ENCODE measurements around the gene ABCD4. TPM values are rescaled to one million over a fixed set of nuclear protein-coding genes. Genes with fewer than 3 reads are reported as not detected.

The ABCD4 gene
- total RNA-seq, 1 experiment from 2014 or later: 45.3 TPM

DNA sequence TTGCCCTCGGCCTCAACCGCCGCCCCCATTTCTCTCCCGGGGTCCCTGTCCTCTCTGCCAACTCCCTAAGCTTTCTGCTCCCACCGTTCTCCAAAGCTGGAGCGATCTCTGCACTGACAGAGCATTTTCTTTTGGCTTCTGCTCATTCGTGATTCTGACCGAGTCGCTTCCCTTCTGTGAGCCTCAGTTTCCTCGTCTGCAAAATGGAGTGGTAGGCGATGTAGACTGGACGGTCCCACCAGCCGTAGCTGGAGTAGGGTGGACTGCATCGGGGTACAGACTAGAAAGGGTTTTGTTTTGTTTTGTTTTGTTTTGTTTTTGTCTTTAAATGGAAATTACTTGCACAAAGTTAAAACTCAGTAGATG lies 61.1 kb downstream of the ABCD4 start:
- Histone ChIP-seq H3K4me1 (ENCODE audit: control insufficient read depth in 1 of 2, insufficient read depth in 2 of 2, low read length in 2 of 2) (no peaks in the 10 kb centered on the region), H3K9me2 (ENCODE audit: insufficient read depth) (no peaks in the 10 kb centered on the region), H3K9ac (ENCODE audit: low read length) (no peak overlapping the region), H2AFZ (ENCODE audit: low read depth, low read length, poor library complexity, severe bottlenecking) (no peak overlapping the region), H3K36me3 (ENCODE audit: control insufficient read depth in 1 of 2, insufficient read depth in 2 of 2, low read length in 2 of 2) (no peaks in the 10 kb centered on the region), H4K20me1 (ENCODE audit: insufficient read depth) (no peaks in the 10 kb centered on the region), H3K4me2 (ENCODE audit: low read length) (no peak overlapping the region), H3K4me3 (replicated peaks in 1 of 2; ENCODE audit: low read depth in 1 of 2, low read length in 2 of 2) (no peak overlapping the region), H3K27ac (ENCODE audit: low read depth, low read length) (no peak overlapping the region), H3K79me2 (ENCODE audit: insufficient read depth, low read length) (no peaks in the 10 kb centered on the region), H3K27me3 (ENCODE audit: insufficient read depth, low read length) (no peaks in the 10 kb centered on the region), H3K9me3 (ENCODE audit: control insufficient read depth in 1 of 2, insufficient read depth in 1 of 2, low read depth in 1 of 2, low read length in 2 of 2) (no peaks in the 10 kb centered on the region)
- ChIA-PET POLR2A (interaction anchor here (0.6 kb wide), 1 partner anchor 10 kb away, joined by 3 read pairs; no protein-coding TSS in a partner anchor), RAD21 (ENCODE audit: low non-redundant PET in 1 of 2, low total read pairs in 2 of 2, uncharacterized antibody in 2 of 2, unreplicated experiment in 2 of 2) (no interaction called here), CTCF (no interaction called here)
- no peak for TF ChIP-seq TCF7L2 (IDR thresholded peaks at IDR 0.05; ENCODE audit: borderline replicate concordance, extremely low read depth, insufficient read depth, insufficient read length)
- no peak for TF ChIP-seq ZNF274 (IDR thresholded peaks at IDR 0.05; ENCODE audit: low read depth, low read length)
- TF ChIP-seq SRF (IDR thresholded peaks at IDR 0.05; ENCODE audit: low read depth): no peak
- no peak for DNase-seq (ENCODE audit: low read depth, low spot score)
- intact Hi-C loops (cut with micrococcal nuclease): no loop called here
- BruUV-seq (replicated peaks): no TSS peak
- no peak for ATAC-seq

GRCh38 chr14:74240794-74241651 lies 61.7 kb downstream of the ABCD4 start:
- Histone ChIP-seq H3K4me1 (ENCODE audit: control insufficient read depth in 1 of 2, insufficient read depth in 2 of 2, low read length in 2 of 2) (no peaks in the 10 kb centered on the region), H3K36me3 (ENCODE audit: control insufficient read depth in 1 of 2, insufficient read depth in 2 of 2, low read length in 2 of 2) (no peaks in the 10 kb centered on the region), H3K79me2 (ENCODE audit: insufficient read depth, low read length) (no peaks in the 10 kb centered on the region), H3K27ac (ENCODE audit: low read depth, low read length) (no peak overlapping the region), H4K20me1 (ENCODE audit: insufficient read depth) (no peaks in the 10 kb centered on the region), H2AFZ (ENCODE audit: low read depth, low read length, poor library complexity, severe bottlenecking) (no peak overlapping the region), H3K4me3 (replicated peaks in 1 of 2; ENCODE audit: low read depth in 1 of 2, low read length in 2 of 2) (no peak overlapping the region), H3K9ac (ENCODE audit: low read length) (no peak overlapping the region), H3K9me3 (ENCODE audit: control insufficient read depth in 1 of 2, insufficient read depth in 1 of 2, low read depth in 1 of 2, low read length in 2 of 2) (no peaks in the 10 kb centered on the region), H3K9me2 (ENCODE audit: insufficient read depth) (no peaks in the 10 kb centered on the region), H3K4me2 (ENCODE audit: low read length) (no peak overlapping the region), H3K27me3 (ENCODE audit: insufficient read depth, low read length) (no peaks in the 10 kb centered on the region)
- TF ChIP-seq, protein P1, sequence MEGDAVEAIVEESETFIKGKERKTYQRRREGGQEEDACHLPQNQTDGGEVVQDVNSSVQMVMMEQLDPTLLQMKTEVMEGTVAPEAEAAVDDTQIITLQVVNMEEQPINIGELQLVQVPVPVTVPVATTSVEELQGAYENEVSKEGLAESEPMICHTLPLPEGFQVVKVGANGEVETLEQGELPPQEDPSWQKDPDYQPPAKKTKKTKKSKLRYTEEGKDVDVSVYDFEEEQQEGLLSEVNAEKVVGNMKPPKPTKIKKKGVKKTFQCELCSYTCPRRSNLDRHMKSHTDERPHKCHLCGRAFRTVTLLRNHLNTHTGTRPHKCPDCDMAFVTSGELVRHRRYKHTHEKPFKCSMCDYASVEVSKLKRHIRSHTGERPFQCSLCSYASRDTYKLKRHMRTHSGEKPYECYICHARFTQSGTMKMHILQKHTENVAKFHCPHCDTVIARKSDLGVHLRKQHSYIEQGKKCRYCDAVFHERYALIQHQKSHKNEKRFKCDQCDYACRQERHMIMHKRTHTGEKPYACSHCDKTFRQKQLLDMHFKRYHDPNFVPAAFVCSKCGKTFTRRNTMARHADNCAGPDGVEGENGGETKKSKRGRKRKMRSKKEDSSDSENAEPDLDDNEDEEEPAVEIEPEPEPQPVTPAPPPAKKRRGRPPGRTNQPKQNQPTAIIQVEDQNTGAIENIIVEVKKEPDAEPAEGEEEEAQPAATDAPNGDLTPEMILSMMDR (IDR thresholded peaks at IDR 0.05 in 2 of 3, conservative IDR thresholded peaks at IDR 0.05 in 1 of 3; ENCODE audit: borderline replicate concordance in 1 of 3, insufficient read depth in 1 of 3, low read depth in 2 of 3, low read length in 2 of 3): no peak
- TF ChIP-seq JUND (IDR thresholded peaks at IDR 0.05): no peak
- TF ChIP-seq EZH2phosphoT487 (IDR thresholded peaks at IDR 0.05; ENCODE audit: borderline replicate concordance): no peak
- intact Hi-C loops (cut with micrococcal nuclease): no loop called here
- DNase-seq (ENCODE audit: low read depth, low spot score) (no peak), ATAC-seq (no peak)
- ChIA-PET RAD21 (ENCODE audit: low non-redundant PET in 1 of 2, low total read pairs in 2 of 2, uncharacterized antibody in 2 of 2, unreplicated experiment in 2 of 2) (no interaction called here), CTCF (no interaction called here), POLR2A (no interaction called here)
- no TSS peak for BruUV-seq (replicated peaks)
